Urinary bladder (tissue), 4 donors: ENCODE data around the gene SLC23A2. TPM values are rescaled to one million over a fixed set of nuclear protein-coding genes. Genes with fewer than 3 reads are reported as not detected.

Source experiments
- DNase-seq: peaks from one replicate; pipeline ENCODE4 v3.0.0-alpha.2; 2015; ENCODE audit errors: extremely low spot score
- H3K27ac ChIP-seq: one replicate; pipeline ENCODE4 v1.5.1; 2013; ENCODE audit warnings: low read depth, mild to moderate bottlenecking, moderate library complexity
- H3K36me3 ChIP-seq: one replicate; pipeline ENCODE4 v1.6.1; 2013; ENCODE audit warnings: mild to moderate bottlenecking, moderate library complexity; ENCODE audit not compliant: insufficient read depth
- H3K4me1 ChIP-seq: one replicate; pipeline ENCODE4 v1.6.1; 2013; ENCODE audit warnings: mild to moderate bottlenecking, moderate library complexity; ENCODE audit not compliant: insufficient read depth
- H3K4me3 ChIP-seq: one replicate; pipeline ENCODE4 v1.5.1; 2013; ENCODE audit warnings: low read depth, low read length
- WGBS: extraction: QIAGEN DNeasy Blood & Tissue Kit; methylation state at CpG from one replicate; pipeline ENCODE4 v1.1.7; 2013; 5-methylcytosine and 5-hydroxymethylcytosine counted together
- polyA plus RNA-seq: library from polyadenylated mRNA; stranded (reverse); fragments of 200-250 nt; gene quantifications from one replicate; pipeline ENCODE4 v1.2.3, GENCODE V29; 2013
- total RNA-seq: library from RNA; depleted of rRNA; stranded (reverse); fragments of >200 nt; gene quantifications from one replicate; pipeline ENCODE4 v1.2.3, GENCODE V29; 2014
- donor health status: healthy with polysubstance abuse.
- donor health status: healthy.

Gene SLC23A2
- total and polyA plus RNA-seq, 2 donors, result 17.5 to 22.7 TPM

- 79% methylated on average over 20 of the region's 20 CpGs for WGBS
- DNase-seq, result no peak
- Histone ChIP-seq H3K4me1 (no peaks in the 10 kb centered on the region), H3K36me3 (no peaks in the 10 kb centered on the region), H3K27ac (peak overlapping the region; percentile 44), H3K4me3 (no peak overlapping the region)
These were observed 186.5 kb downstream of the SLC23A2 start for GRCh38 chr20:4814696-4815252.

- no peaks in the 10 kb centered on the region for H3K4me1 ChIP-seq
- 69% methylated on average over 13 of the region's 13 CpGs for WGBS
- H3K27ac ChIP-seq, result peak overlapping the region; percentile 57
- no peak for DNase-seq
- H3K36me3 ChIP-seq, result no peaks in the 10 kb centered on the region
- no peak overlapping the region for H3K4me3 ChIP-seq
These were observed 187.2 kb downstream of the SLC23A2 start for GRCh38 chr20:4813863-4814695.

- H3K36me3 ChIP-seq, result no peaks in the 10 kb centered on the region
- no peak for DNase-seq
- no peaks in the 10 kb centered on the region for H3K4me1 ChIP-seq
- 65% methylated on average over 22 of the region's 22 CpGs for WGBS
- peak overlapping the region; percentile 57 for H3K27ac ChIP-seq
- H3K4me3 ChIP-seq, result no peak overlapping the region
These were observed 188.0 kb downstream of the SLC23A2 start for GRCh38 chr20:4813076-4813862.

- no peak overlapping the region for H3K4me3 ChIP-seq
- H3K27ac ChIP-seq, result no peak overlapping the region
- no peak for DNase-seq
- no peaks in the 10 kb centered on the region for H3K36me3 ChIP-seq
- no peaks in the 10 kb centered on the region for H3K4me1 ChIP-seq
- 87% methylated on average over 7 of the region's 7 CpGs for WGBS
These were observed 188.7 kb downstream of the SLC23A2 start for GRCh38 chr20:4812641-4813075.

- no peak for DNase-seq
- Histone ChIP-seq H3K4me3 (no peak overlapping the region), H3K27ac (no peak overlapping the region), H3K36me3 (no peaks in the 10 kb centered on the region), H3K4me1 (no peaks in the 10 kb centered on the region)
- 86% methylated on average over 6 of the region's 6 CpGs for WGBS
These were observed 189.1 kb downstream of the SLC23A2 start for GRCh38 chr20:4812216-4812615.

GRCh38 chr20:4811661-4812181, 189.6 kb downstream of the SLC23A2 start:
- H3K36me3 ChIP-seq, result no peaks in the 10 kb centered on the region
- no peak overlapping the region for H3K4me3 ChIP-seq
- DNase-seq, result no peak
- 62% methylated on average over 8 of the region's 8 CpGs for WGBS
- no peak overlapping the region for H3K27ac ChIP-seq
- H3K4me1 ChIP-seq, result no peaks in the 10 kb centered on the region

GRCh38 chr20:4811257-4811656, 190.1 kb downstream of the SLC23A2 start:
- Histone ChIP-seq H3K27ac (no peak overlapping the region), H3K4me1 (no peaks in the 10 kb centered on the region), H3K4me3 (no peak overlapping the region), H3K36me3 (no peaks in the 10 kb centered on the region)
- no peak for DNase-seq
- 99% methylated on average over 4 of the region's 4 CpGs for WGBS

GRCh38 chr20:4810426-4811019, 190.8 kb downstream of the SLC23A2 start:
- Histone ChIP-seq H3K36me3 (no peaks in the 10 kb centered on the region), H3K4me1 (no peaks in the 10 kb centered on the region), H3K27ac (no peak overlapping the region), H3K4me3 (no peak overlapping the region)
- 77% methylated on average over 8 of the region's 8 CpGs for WGBS
- DNase-seq, result no peak

GRCh38 chr20:4809707-4810106, 191.6 kb downstream of the SLC23A2 start:
- no peaks in the 10 kb centered on the region for H3K36me3 ChIP-seq
- DNase-seq, result no peak
- H3K4me1 ChIP-seq, result no peaks in the 10 kb centered on the region
- 60% methylated on average over 8 of the region's 8 CpGs for WGBS
- H3K27ac ChIP-seq, result no peak overlapping the region
- no peak overlapping the region for H3K4me3 ChIP-seq

- Histone ChIP-seq H3K36me3 (no peaks in the 10 kb centered on the region), H3K27ac (no peak overlapping the region), H3K4me1 (no peaks in the 10 kb centered on the region), H3K4me3 (no peak overlapping the region)
- DNase-seq, result no peak
- 69% methylated on average over 1 of the region's 1 CpG for WGBS
These were observed 192.4 kb downstream of the SLC23A2 start for GRCh38 chr20:4808872-4809271.

GRCh38 chr20:4805663-4806449, 195.5 kb downstream of the SLC23A2 start:
- Histone ChIP-seq H3K27ac (no peak overlapping the region), H3K4me3 (no peak overlapping the region), H3K36me3 (no peaks in the 10 kb centered on the region), H3K4me1 (no peaks in the 10 kb centered on the region)
- no peak for DNase-seq
- 87% methylated on average over 18 of the region's 18 CpGs for WGBS

GRCh38 chr20:4802527-4802926, 198.8 kb downstream of the SLC23A2 start:
- Histone ChIP-seq H3K36me3 (no peaks in the 10 kb centered on the region), H3K4me1 (no peaks in the 10 kb centered on the region), H3K27ac (no peak overlapping the region), H3K4me3 (no peak overlapping the region)
- DNase-seq, result no peak
- WGBS, result 86% methylated on average over 3 of the region's 3 CpGs
